Measurements from ENCODE around the gene AP3S1.
"Not testable (repeated sequence)": the region's sequence is repeated elsewhere in the genome, so short reads cannot be mapped to it uniquely, and the experiment has no call there.

DNA sequence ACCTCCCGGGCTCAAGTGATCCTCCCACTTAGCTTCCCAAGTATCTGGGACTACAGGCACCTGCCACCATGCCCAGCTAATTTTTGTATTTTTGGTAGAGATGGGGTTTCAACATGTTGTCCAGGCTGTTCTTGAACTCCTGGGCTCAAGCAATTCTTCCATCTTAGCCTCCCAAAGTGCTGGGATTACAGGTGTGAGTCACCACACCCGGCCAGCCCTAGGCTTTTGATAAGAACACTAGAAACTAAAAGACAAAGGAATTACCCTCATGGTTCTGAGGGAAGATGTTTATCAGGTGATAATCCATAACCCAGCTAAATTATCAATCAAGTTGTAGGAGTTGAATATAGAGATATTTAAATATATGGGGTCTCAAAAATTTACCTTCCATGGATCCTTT lies 33.7 kb upstream of the AP3S1 start:
- TF ChIP-seq, protein P1, sequence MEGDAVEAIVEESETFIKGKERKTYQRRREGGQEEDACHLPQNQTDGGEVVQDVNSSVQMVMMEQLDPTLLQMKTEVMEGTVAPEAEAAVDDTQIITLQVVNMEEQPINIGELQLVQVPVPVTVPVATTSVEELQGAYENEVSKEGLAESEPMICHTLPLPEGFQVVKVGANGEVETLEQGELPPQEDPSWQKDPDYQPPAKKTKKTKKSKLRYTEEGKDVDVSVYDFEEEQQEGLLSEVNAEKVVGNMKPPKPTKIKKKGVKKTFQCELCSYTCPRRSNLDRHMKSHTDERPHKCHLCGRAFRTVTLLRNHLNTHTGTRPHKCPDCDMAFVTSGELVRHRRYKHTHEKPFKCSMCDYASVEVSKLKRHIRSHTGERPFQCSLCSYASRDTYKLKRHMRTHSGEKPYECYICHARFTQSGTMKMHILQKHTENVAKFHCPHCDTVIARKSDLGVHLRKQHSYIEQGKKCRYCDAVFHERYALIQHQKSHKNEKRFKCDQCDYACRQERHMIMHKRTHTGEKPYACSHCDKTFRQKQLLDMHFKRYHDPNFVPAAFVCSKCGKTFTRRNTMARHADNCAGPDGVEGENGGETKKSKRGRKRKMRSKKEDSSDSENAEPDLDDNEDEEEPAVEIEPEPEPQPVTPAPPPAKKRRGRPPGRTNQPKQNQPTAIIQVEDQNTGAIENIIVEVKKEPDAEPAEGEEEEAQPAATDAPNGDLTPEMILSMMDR (IDR thresholded peaks at IDR 0.05) = not testable (repeated sequence)
- TF ChIP-seq POLR2A (IDR thresholded peaks at IDR 0.05) = not testable (repeated sequence)

Measured in upper lobe of left lung (tissue), 4 donors.